ENCODE measurements around the gene SH3PXD2A.
"Not testable (repeated sequence)": the region's sequence is repeated elsewhere in the genome, so short reads cannot be mapped to it uniquely, and the experiment has no call there.

The SH3PXD2A gene

GRCh38 chr10:103636492-103636891 is 218.9 kb downstream of the SH3PXD2A start:
- DNase-seq = no peak

DNA sequence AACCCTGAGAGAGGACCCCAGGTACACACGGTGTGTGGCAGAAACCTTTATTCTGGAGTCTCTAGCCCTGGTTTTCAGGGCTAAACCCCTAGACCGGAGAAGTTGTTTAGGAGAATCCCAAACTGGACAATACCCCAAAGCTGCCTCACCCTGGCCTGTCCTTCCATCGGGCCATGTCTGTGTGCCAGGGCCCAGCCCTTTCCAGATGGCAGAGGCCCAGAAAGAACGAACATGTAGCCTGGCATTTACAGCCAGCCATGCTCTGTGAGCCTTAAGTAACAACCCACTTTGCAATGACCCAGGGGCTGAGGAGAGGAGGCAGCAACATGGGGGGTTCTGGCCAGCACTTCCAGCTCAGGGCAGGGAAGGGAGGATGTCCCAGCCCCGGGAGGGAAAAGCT is 219.8 kb downstream of the SH3PXD2A start:
- no peak for DNase-seq

- DNase-seq = no peak
Measured at GRCh38 chr10:103633846-103634245, 221.5 kb downstream of the SH3PXD2A start.

DNA sequence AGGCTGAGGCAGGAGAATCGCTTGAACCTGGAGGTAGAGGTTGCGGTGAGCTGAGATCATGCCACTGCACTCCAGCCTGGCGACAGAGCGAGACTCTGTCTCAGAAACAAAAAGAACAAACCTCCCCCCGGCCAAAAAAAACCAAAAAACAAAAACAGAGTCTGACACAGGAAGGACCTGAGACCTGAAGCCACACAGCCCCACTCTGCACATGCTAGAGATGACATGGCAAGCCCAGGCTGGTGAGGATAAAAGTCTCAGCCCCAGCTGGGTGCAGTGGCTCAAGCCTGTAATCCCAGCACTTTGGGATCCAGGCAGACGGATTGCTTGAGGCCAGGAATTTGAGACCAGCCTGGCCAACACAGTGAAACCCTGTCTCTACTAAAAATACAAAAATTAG is 222.5 kb downstream of the SH3PXD2A start:
- not testable (repeated sequence) for DNase-seq

DNA sequence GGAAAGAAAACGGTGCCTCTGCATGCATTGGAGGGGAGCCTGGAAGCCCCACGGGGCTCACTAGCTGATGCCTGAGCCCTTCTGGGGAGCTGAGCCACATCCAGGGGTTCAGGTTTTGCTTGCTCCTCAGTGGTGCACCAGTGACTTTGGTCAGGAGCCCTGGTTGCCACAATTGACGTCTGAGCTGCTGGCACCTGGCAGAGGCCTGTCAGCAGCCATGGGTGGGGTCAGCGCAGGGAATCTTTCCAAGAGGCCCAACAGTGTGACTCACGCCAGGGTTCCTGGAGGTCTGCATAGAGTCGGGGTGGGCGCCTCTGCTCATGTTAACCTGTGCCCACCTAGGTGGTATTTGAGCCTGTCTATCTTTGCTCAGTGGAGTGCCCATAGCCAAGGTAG is 223.1 kb downstream of the SH3PXD2A start:
- no peak for DNase-seq

DNA sequence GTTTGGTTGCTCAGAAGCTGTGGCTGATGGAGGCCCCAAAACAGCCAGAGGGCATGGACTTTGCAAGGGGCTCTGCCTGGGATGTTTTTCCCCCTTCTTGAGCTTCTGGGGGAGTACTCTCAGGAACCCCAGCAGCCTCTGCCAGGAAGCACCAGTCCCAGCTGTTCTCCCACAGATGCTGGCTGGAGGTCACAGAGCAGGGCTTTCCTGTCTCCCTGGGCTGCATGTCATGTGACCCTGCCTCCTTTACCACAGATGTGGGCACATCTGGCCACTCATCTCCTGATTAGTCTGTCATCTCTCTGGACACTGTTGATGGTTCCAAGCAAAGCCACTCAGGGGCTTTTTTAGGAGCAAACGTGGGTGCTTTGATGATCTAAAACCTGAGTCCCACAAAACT is 225.2 kb downstream of the SH3PXD2A start:
- no peak for DNase-seq

- DNase-seq = no peak
Measured at GRCh38 chr10:103629581-103629980, 225.8 kb downstream of the SH3PXD2A start.

DNA sequence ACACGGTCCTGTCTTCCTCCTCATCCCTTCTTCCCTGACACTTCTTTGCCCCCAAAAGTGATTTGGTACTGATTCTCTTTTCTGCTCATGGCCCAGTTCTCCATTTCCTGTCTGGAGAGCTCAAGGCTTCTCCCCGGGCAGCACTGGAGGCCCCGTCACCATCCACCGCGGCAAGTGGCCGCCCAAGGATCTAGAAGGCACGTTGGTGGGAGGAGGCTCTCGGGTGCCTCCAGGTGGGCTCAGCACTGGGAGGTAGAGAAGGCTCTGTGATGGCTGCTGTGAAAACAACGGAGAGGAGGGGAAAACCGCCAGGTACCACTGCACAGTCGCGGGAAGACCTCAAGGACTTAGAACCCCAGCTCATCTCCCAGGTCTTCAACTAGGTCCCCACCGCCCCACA is 227.5 kb downstream of the SH3PXD2A start:
- no peak for DNase-seq

- peak in 1 of 2 experiments; percentile 25 for DNase-seq
Measured at GRCh38 chr10:103627111-103627892, 228.1 kb downstream of the SH3PXD2A start.

DNA sequence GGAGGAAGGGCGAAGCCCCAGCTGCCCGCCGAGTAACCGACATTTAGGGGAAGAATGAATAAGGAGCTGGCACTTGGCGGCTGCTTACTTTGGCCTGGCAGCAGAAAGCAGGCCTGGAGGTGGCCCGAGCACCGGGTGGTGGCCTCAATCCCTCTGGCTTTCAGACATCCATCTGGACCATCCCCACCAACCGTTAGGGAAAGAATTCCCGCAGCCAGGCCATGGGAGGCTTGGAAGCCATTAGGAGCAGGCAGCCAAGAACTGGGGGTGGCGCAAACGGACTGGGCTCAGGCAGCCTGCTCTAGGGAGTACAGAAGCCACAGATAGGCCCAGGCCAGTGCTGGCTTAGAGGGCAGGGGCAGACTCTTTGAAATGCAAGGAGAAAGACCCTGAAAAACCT is 229.2 kb downstream of the SH3PXD2A start:
- DNase-seq = peak in 1 of 2 experiments; percentile 64

- DNase-seq = peak in 1 of 2 experiments; percentile 6
Measured at GRCh38 chr10:103622935-103623574, 232.3 kb downstream of the SH3PXD2A start.

GRCh38 chr10:103622286-103622685 is 233.1 kb downstream of the SH3PXD2A start:
- no peak for DNase-seq

GRCh38 chr10:103621783-103622125 is 233.6 kb downstream of the SH3PXD2A start:
- DNase-seq = no peak

- no peak for DNase-seq
Measured at GRCh38 chr10:103620891-103621782, 234.2 kb downstream of the SH3PXD2A start.

GRCh38 chr10:103620352-103620740 is 235.0 kb downstream of the SH3PXD2A start:
- no peak for DNase-seq

GRCh38 chr10:103619424-103620351 is 235.7 kb downstream of the SH3PXD2A start:
- no peak for DNase-seq

- DNase-seq = peak in 1 of 2 experiments; percentile 46
Measured at GRCh38 chr10:103618575-103619423, 236.6 kb downstream of the SH3PXD2A start.

DNA sequence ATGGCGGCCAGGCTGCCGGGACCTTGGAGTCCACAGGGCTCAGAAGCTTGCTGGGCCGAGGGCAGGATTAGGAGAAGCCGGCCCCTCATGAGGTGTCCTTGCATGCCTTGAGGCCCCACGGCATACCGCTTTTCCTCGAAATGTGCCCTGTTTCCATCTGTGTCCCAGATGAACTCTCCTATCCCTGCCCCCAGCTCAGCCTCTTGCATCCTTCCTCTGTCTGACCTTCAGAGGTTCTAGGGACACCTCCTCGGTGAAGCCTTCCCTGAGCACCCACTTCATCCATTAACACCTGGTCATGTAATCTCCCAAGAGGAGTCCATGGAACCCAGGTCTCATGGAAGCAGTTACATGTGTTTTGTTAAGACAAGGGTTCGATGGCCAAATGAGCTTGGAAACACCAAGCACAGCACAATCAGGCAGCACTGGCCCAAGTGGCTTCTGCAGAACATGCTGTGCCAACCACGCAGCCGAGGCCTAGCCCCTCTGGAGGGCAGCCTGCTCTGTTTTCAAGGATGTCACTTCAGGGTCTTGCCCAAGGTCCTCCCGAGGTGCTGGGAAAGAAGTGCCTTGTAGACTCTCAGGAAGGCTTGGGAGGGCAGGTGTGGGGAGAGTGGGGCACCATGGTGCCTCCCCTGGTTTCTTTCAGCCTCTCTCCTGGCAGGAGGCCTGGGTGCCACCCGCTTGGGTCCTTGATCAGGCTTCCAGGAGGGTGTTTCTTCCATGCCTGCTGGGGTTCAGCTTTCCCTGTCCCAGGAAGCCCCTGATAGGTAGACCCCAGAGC is 237.6 kb downstream of the SH3PXD2A start:
- no peak for DNase-seq

- no peak for DNase-seq
Measured at GRCh38 chr10:103616705-103617601, 238.4 kb downstream of the SH3PXD2A start.
